Measurements from ENCODE around the gene ALDH16A1.

Gene ALDH16A1

DNA sequence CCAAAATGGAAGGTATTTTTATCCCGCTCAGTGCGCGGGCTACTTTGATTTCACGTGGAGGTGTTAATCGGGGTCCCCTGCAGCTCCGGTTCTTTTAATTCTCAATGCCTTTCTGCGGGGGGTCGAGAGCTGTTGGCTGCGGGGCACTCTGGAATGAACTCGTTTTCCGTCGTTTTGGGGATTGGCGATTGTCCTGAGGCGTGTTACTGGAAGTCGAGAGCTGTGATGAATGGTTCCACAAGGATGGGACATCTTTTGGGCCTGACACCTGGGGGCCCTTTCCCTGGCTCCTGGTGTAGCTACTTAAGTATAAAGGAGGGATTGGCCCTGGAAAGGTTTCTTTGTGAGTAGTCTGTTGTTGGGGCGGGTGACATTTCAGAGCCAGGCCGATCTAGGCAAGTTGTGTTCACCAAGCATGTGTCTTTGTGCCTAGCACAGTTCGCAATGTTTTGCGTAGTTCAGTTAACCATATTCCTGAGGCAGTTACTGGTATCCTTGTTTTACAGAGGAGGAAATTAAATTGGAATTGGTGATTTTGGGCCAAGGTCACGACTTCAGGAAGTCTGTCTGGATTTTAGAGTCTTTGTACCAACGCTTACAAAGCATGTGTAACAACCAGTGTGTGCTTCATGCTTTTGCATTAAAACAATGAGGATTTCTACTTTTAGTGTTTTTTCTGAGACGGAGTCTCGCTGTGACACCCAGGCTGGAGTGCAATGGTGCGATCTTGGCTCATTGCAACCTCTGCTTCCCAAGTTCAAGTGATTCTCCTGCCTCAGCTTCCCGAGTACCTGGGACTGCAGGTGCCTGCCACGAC is 35.2 kb downstream of the ALDH16A1 start:
- H3K4me1 ChIP-seq (ENCODE audit: control insufficient read depth, low read length) = peaks cover 50% of the 10 kb centered on the region
- H4K20me1 ChIP-seq (ENCODE audit: control insufficient read depth, insufficient read depth, low read depth, low read length) = peaks cover 27% of the 10 kb centered on the region
- H3K27ac ChIP-seq (ENCODE audit: low read depth, low read length) = peak overlapping the region; percentile 95
- no peaks in the 10 kb centered on the region for H3K27me3 ChIP-seq (ENCODE audit: control insufficient read depth, low read length)
- TF ChIP-seq, protein P1, sequence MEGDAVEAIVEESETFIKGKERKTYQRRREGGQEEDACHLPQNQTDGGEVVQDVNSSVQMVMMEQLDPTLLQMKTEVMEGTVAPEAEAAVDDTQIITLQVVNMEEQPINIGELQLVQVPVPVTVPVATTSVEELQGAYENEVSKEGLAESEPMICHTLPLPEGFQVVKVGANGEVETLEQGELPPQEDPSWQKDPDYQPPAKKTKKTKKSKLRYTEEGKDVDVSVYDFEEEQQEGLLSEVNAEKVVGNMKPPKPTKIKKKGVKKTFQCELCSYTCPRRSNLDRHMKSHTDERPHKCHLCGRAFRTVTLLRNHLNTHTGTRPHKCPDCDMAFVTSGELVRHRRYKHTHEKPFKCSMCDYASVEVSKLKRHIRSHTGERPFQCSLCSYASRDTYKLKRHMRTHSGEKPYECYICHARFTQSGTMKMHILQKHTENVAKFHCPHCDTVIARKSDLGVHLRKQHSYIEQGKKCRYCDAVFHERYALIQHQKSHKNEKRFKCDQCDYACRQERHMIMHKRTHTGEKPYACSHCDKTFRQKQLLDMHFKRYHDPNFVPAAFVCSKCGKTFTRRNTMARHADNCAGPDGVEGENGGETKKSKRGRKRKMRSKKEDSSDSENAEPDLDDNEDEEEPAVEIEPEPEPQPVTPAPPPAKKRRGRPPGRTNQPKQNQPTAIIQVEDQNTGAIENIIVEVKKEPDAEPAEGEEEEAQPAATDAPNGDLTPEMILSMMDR (IDR thresholded peaks at IDR 0.05; ENCODE audit: low read depth, low read length, poor library complexity, severe bottlenecking) = no peak
- TF ChIP-seq EZH2phosphoT487 (IDR thresholded peaks at IDR 0.05; ENCODE audit: borderline replicate concordance, low read length) = no peak
- H3K9me3 ChIP-seq (ENCODE audit: control insufficient read depth, insufficient read depth, low read length) = no peaks in the 10 kb centered on the region
- no peaks in the 10 kb centered on the region for H3K9me2 ChIP-seq (replicated peaks; ENCODE audit: control insufficient read depth, low read length)
- peak overlapping the region; percentile 98 for H3K4me2 ChIP-seq (ENCODE audit: low read length)
- peaks cover 58% of the 10 kb centered on the region for H3F3A ChIP-seq (ENCODE audit: control insufficient read depth, insufficient read depth)
- peaks cover 37% of the 10 kb centered on the region for H3K79me2 ChIP-seq (ENCODE audit: control insufficient read depth, low read length)
- peak overlapping the region; percentile 98 for H3K4me3 ChIP-seq (ENCODE audit: low read length)
- H3K36me3 ChIP-seq (ENCODE audit: control insufficient read depth, low read length) = peaks cover 59% of the 10 kb centered on the region

DNA sequence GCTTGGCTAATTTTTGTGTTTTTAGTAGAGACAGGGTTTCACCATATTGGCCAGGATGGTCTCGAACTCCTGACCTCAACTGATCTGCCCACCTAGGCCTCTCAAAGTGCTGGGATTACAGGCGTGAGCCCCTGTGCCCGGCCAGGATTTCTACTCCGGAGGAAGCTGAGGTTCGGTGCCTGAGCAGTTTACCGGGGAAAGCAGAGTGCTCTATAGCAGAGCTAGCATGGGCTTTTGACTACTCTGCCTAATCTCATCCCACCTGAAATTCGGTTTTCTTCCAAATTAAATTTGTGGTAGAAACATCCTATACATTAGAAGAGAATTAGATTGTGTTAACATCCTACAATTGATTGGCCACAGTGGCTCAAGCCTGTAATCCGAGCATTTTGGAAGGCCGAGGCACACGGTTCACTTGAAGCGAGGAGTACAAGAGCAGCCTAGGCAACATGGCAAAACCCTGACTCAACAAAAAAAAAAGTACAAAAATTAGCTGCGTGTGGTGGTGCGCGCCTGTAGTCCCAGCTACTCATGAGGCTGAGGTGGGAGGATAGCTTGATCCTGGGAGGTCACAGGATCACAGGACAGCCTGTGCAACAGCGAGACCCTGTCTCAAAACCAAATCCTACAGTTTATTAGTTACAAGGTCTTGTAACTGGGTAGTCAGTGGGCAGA is 36.0 kb downstream of the ALDH16A1 start:
- no peak for TF ChIP-seq EZH2phosphoT487 (IDR thresholded peaks at IDR 0.05; ENCODE audit: borderline replicate concordance, low read length)
- TF ChIP-seq, protein P1 (IDR thresholded peaks at IDR 0.05; ENCODE audit: low read depth, low read length, poor library complexity, severe bottlenecking) = no peak
- Histone ChIP-seq H3K9me3 (ENCODE audit: control insufficient read depth, insufficient read depth, low read length) (no peaks in the 10 kb centered on the region), H4K20me1 (ENCODE audit: control insufficient read depth, insufficient read depth, low read depth, low read length) (peaks cover 27% of the 10 kb centered on the region)

DNA sequence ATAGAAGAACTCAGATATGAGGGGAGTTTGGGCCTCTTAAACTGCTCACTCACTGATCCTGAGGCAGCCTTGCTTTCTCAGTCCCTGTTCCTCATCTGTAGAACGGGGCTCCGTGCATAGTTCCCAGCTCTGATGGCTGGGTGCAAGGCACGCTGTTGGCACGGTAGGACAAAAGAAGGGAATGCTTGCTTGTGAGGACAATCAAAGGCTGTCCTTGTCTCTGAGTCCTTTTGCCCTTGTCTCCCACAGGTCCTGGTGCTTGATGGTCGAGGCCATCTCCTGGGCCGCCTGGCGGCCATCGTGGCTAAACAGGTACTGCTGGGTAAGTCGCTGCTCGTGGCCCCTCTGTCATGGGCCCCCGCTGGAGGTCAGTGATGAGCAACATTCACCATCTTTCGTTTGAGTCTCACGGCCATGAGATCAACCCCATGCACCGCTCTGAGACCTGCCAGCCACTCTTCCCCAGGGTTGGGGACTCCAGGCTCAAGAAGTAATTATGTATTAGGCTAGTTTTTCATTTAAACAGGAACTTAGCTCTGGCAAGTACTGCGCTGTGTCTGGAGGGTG is 36.7 kb downstream of the ALDH16A1 start:
- Histone ChIP-seq H4K20me1 (ENCODE audit: control insufficient read depth, insufficient read depth, low read depth, low read length) (peaks cover 27% of the 10 kb centered on the region), H3K36me3 (ENCODE audit: control insufficient read depth, low read length) (peaks cover 60% of the 10 kb centered on the region), H3K79me2 (ENCODE audit: control insufficient read depth, low read length) (peaks cover 37% of the 10 kb centered on the region), H3F3A (ENCODE audit: control insufficient read depth, insufficient read depth) (peaks cover 69% of the 10 kb centered on the region), H3K9me3 (ENCODE audit: control insufficient read depth, insufficient read depth, low read length) (no peaks in the 10 kb centered on the region), H3K27ac (ENCODE audit: low read depth, low read length) (peak overlapping the region; percentile 95), H3K4me1 (ENCODE audit: control insufficient read depth, low read length) (peaks cover 61% of the 10 kb centered on the region), H3K4me3 (ENCODE audit: low read length) (peak overlapping the region; percentile 98), H3K4me2 (ENCODE audit: low read length) (peak overlapping the region; percentile 98), H3K9me2 (replicated peaks; ENCODE audit: control insufficient read depth, low read length) (no peaks in the 10 kb centered on the region), H3K27me3 (ENCODE audit: control insufficient read depth, low read length) (no peaks in the 10 kb centered on the region)
- TF ChIP-seq, protein P1 (IDR thresholded peaks at IDR 0.05; ENCODE audit: low read depth, low read length, poor library complexity, severe bottlenecking) = peak; percentile 69
- no peak for TF ChIP-seq EZH2phosphoT487 (IDR thresholded peaks at IDR 0.05; ENCODE audit: borderline replicate concordance, low read length)

More for the DNA sequence above, 36.0 kb downstream of the ALDH16A1 start:
- H3K36me3 ChIP-seq (ENCODE audit: control insufficient read depth, low read length) = peaks cover 60% of the 10 kb centered on the region
- H3K27me3 ChIP-seq (ENCODE audit: control insufficient read depth, low read length) = no peaks in the 10 kb centered on the region
- H3K4me1 ChIP-seq (ENCODE audit: control insufficient read depth, low read length) = peaks cover 56% of the 10 kb centered on the region
- peaks cover 37% of the 10 kb centered on the region for H3K79me2 ChIP-seq (ENCODE audit: control insufficient read depth, low read length)
- peak overlapping the region; percentile 95 for H3K27ac ChIP-seq (ENCODE audit: low read depth, low read length)
- peaks cover 63% of the 10 kb centered on the region for H3F3A ChIP-seq (ENCODE audit: control insufficient read depth, insufficient read depth)
- peak overlapping the region; percentile 98 for H3K4me3 ChIP-seq (ENCODE audit: low read length)
- peak overlapping the region; percentile 98 for H3K4me2 ChIP-seq (ENCODE audit: low read length)
- no peaks in the 10 kb centered on the region for H3K9me2 ChIP-seq (replicated peaks; ENCODE audit: control insufficient read depth, low read length)

All from DOHH2 (cell line).